Right atrium auricular region (tissue), 2 donors: ENCODE results near the gene DOK5. TPM values are rescaled to one million over a fixed set of nuclear protein-coding genes. Genes with fewer than 3 reads are reported as not detected.

Source experiments
- DNase-seq: peaks from one replicate; pipeline ENCODE4 v3.0.0-alpha.2; 2019; ENCODE audit warnings: low spot score
- H3K27ac ChIP-seq, 2 donors: fragments of 200-600 bp; sonication (generic); 1 replicate in 1 of 2; 2 replicates in 1 of 2; pipeline ENCODE4 v1.5.1; 2016 to 2019
- H3K27me3 ChIP-seq, 2 donors: fragments of 200-600 bp; sonication (generic); one replicate each; pipeline versions ENCODE4 v1.5.1 to v1.6.0; 2017 to 2019
- H3K36me3 ChIP-seq: fragments of 200-600 bp; sonication (generic); one replicate; pipeline ENCODE4 v1.5.1; 2016
- H3K4me1 ChIP-seq, 2 donors: fragments of 200-600 bp; sonication (generic); one replicate each; pipeline versions ENCODE4 v1.5.1 to v1.6.0; 2017 to 2019
- H3K4me3 ChIP-seq, 2 donors: fragments of 200-600 bp; sonication (generic); 1 replicate in 1 of 2; 2 replicates in 1 of 2; pipeline ENCODE4 v1.5.1; 2017 to 2019; ENCODE audit warnings: mild to moderate bottlenecking in 1 of 2, moderate library complexity in 1 of 2
- H3K9me3 ChIP-seq, 2 donors: fragments of 200-600 bp; sonication (generic); one replicate each; pipeline ENCODE4 v1.5.1; 2019
- total RNA-seq, 2 donors: library from RNA; depleted of rRNA; stranded (reverse); fragments of >200 nt; gene quantifications; one replicate each; pipeline ENCODE4 v1.1.0, GENCODE V29; 2016
- TF ChIP-seq, protein P1 (sequence below), 2 donors: fragments of 200-600 bp; sonication (generic); IDR thresholded peaks; one replicate each; pipeline ENCODE4 v1.5.1; 2019; ENCODE audit warnings: antibody characterized with exemption in 2 of 2

Gene DOK5
- total RNA-seq, 2 donors from 2014 or later = 11.6 to 16.9 TPM

DNA sequence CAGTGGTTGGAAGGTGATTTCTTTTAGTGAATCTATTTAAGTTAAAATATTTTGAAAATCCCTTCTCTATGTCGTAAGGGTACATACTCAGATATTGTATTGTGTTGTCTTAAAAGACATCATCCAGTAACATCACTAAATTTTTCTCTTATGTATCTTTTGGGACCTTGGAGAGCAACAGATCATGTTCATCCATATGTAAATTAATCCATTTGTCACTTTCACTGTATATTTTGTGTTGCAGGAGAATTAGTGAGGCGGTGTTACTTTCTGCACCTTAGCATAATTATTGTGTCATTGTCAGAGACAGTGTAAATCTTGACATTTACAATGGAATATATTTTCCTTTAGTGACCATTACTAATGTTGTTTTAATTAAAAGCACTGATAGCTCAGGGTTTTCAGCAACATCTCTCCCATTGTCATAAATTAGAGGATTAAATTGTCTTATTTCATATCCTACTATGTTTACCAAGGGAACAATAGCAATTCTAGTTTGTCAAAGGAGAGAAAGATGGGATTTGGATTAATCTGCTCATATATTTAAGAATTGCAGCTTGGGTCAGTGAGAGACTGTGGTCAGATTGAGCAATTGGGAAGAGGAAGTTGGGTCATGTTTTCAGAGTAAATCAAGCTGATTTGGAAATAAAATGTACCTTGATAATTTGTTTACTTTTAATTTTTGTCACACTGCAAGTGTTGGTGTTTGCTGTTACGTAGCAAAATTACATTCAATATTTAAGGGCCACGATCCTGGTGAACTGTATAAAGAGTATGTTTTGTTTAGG, 22.7 kb downstream of the DOK5 start:
- TF ChIP-seq, protein P1, sequence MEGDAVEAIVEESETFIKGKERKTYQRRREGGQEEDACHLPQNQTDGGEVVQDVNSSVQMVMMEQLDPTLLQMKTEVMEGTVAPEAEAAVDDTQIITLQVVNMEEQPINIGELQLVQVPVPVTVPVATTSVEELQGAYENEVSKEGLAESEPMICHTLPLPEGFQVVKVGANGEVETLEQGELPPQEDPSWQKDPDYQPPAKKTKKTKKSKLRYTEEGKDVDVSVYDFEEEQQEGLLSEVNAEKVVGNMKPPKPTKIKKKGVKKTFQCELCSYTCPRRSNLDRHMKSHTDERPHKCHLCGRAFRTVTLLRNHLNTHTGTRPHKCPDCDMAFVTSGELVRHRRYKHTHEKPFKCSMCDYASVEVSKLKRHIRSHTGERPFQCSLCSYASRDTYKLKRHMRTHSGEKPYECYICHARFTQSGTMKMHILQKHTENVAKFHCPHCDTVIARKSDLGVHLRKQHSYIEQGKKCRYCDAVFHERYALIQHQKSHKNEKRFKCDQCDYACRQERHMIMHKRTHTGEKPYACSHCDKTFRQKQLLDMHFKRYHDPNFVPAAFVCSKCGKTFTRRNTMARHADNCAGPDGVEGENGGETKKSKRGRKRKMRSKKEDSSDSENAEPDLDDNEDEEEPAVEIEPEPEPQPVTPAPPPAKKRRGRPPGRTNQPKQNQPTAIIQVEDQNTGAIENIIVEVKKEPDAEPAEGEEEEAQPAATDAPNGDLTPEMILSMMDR (IDR thresholded peaks at IDR 0.05) = no peak
- no peak for DNase-seq
- Histone ChIP-seq H3K36me3 (no peaks in the 10 kb centered on the region), H3K9me3 (no peaks in the 10 kb centered on the region), H3K27ac (no peak overlapping the region), H3K4me3 (no peak overlapping the region), H3K4me1 (no peaks in the 10 kb centered on the region), H3K27me3 (no peaks in the 10 kb centered on the region)

DNA sequence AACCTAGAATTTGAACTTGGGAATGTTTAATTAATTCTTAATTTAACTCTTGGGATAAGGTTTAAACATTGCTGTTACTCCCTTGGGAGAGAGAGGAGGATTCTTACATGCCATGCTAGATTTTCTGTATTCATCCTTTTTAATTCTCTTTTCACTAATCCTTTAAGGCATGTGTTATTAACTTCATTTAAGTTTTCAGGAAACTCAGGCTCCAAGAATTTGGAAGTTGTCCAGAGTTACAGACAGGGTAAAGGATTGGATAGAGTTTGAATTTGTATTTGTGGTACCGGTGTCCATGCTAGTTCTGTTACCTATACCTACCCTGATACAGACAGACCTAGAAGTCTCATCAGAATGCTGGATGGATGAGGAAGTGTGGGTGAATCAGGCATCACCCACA, 23.7 kb downstream of the DOK5 start:
- no peak for DNase-seq
- TF ChIP-seq, protein P1 (IDR thresholded peaks at IDR 0.05) = no peak
- no peak overlapping the region for H3K4me3 ChIP-seq

DNA sequence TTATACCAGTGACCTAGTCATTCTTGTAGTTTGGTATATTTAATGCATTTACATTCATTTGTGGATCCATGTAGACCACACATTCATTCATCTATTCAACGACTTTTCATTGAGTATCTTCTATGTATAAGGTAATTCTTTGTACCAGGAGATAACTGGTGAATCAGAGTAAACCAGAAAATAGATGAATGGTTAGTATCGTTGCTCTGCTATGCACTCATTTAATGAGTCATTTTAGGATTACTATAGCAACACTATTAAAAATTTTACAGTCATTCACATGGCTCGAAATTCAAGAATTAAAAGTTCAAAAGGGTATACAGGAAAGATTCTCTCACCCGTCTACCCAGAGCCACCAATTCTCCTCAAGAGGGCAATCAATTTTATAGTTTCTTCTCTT, 26.8 kb downstream of the DOK5 start:
- H3K36me3 ChIP-seq = no peaks in the 10 kb centered on the region
- no peaks in the 10 kb centered on the region for H3K27me3 ChIP-seq
- no peak overlapping the region for H3K27ac ChIP-seq
- no peak for DNase-seq
- no peaks in the 10 kb centered on the region for H3K4me1 ChIP-seq
- H3K9me3 ChIP-seq = no peaks in the 10 kb centered on the region
- no peak overlapping the region for H3K4me3 ChIP-seq
- TF ChIP-seq, protein P1 (IDR thresholded peaks at IDR 0.05) = no peak

More for the DNA sequence above, 23.7 kb downstream of the DOK5 start:
- H3K4me1 ChIP-seq = no peaks in the 10 kb centered on the region
- H3K27me3 ChIP-seq = no peaks in the 10 kb centered on the region
- H3K9me3 ChIP-seq = no peaks in the 10 kb centered on the region
- H3K27ac ChIP-seq = no peak overlapping the region
- H3K36me3 ChIP-seq = no peaks in the 10 kb centered on the region

DNA sequence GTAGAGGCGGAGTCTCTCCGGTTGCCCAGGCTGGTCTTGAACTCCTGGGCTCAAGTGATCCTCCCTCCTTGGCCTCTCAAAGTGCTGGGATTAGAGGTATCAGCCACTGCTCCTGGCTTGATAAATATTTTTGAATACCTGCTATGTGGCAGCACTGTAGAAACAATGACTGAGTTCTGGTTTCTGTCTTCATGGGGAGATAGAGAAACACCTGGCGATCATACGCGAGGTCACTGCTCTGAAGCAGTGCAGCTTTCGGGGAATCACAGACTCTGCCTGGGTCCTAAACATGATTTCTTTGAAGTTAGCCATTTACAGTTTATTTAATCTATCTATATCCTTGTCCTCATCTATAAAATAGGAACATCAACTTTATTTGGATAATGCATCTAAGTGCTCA, 31.2 kb downstream of the DOK5 start:
- H3K4me1 ChIP-seq = no peaks in the 10 kb centered on the region
- TF ChIP-seq, protein P1 (IDR thresholded peaks at IDR 0.05) = no peak
- H3K27me3 ChIP-seq = no peaks in the 10 kb centered on the region
- no peak overlapping the region for H3K4me3 ChIP-seq
- H3K9me3 ChIP-seq = no peaks in the 10 kb centered on the region
- no peak overlapping the region for H3K27ac ChIP-seq
- no peaks in the 10 kb centered on the region for H3K36me3 ChIP-seq
- no peak for DNase-seq

DNA sequence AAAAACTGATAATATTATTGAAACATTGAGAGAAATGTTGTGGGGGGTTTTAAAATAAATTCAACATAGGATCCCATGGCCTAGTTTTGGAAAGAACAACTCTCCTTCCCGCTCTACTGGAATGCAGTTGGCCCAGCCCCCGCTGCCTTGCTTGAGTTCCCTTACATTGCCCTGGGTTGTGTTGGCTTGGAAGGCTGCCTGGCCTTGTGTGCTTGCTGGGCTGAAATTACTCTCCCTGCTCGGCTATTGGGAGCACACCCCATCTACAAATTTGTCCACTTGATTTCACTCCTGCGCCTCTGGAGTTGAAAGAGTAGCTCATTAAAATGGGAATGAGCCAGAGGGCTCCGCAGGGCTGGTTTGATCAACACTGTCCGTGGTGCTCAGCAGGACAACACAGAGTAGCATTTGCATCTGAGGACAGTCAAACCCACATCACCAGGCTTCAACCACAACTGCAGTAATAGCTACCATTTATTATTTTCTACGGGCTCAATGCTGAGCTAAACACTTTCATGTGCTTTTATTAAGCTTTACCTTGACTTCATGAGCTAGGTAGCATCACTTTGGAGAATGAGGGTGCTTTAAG, 35.2 kb downstream of the DOK5 start:
- TF ChIP-seq, protein P1 (IDR thresholded peaks at IDR 0.05) = no peak
- Histone ChIP-seq H3K27me3 (no peaks in the 10 kb centered on the region), H3K9me3 (peaks cover 0 to 5% of the 10 kb centered on the region in 2 donors), H3K27ac (peak overlapping the region in 1 of 2 donors; percentile 51), H3K4me3 (no peak overlapping the region), H3K36me3 (no peaks in the 10 kb centered on the region), H3K4me1 (no peaks in the 10 kb centered on the region)
- no peak for DNase-seq
